HCT116 (cell line): ENCODE measurements around the gene PDP2. TPM values are rescaled to one million over a fixed set of nuclear protein-coding genes. Genes with fewer than 3 reads are reported as not detected.

Experiments used
- ATAC-seq: fragments of 200-7000 bp; cut with Tn5 transposase; 2 replicates; pipeline ENCODE4 v1.9.1; 2020; ENCODE audit warnings: mild to moderate bottlenecking, moderate library complexity
- Bru-seq: library from RNA; stranded (reverse); fragments of 400-500 nt; gene quantifications from one replicate; lab custom pipeline; 2021; lab: Mats Ljungman, UMichigan
- BruChase-seq, 2 experiments: library from RNA; stranded (reverse); fragments of 400-500 nt; gene quantifications; one replicate each; lab custom pipeline; 2021; lab: Mats Ljungman, UMichigan
- BruUV-seq: library from RNA; stranded (reverse); fragments of 400-500 nt; replicated peaks from 2 replicates; lab custom pipeline; 2021; lab: Mats Ljungman, UMichigan
- CTCF ChIA-PET: fragments of 300-600 bp; sonication (Branson Sonifier 250); formaldehyde crosslinking; loops from one replicate; lab custom pipeline; 2021; ENCODE audit warnings: antibody characterized with exemption; lab: Charles Lee
- POLR2A ChIA-PET: fragments of 300-600, 350-600 bp; sonication (Branson Sonifier 250); formaldehyde crosslinking; loops from one replicate; lab custom pipeline; 2021; ENCODE audit warnings: antibody characterized with exemption; lab: Charles Lee
- RAD21 ChIA-PET, 2 experiments: fragments of 300-600 bp; sonication (Branson Sonifier 250); formaldehyde crosslinking; loops; one replicate each; lab custom pipeline; 2023; ENCODE audit warnings: low total read pairs in 2 of 2; ENCODE audit not compliant: uncharacterized antibody in 2 of 2, unreplicated experiment in 2 of 2, low non-redundant PET in 1 of 2; lab: Charles Lee
- DNase-seq: peaks from one replicate; pipeline ENCODE4 v3.0.0-alpha.2; 2010; ENCODE audit warnings: low read depth, low spot score
- H2AFZ ChIP-seq: fragments of 200-600 bp; shearing (Covaris generic), sonication (generic); 2 replicates; pipeline ENCODE4 v1.6.1; 2017; ENCODE audit warnings: low read depth, mixed run types, mixed read lengths, antibody characterized with exemption, low read length; ENCODE audit not compliant: poor library complexity, severe bottlenecking
- H3K27ac ChIP-seq: 2 replicates; pipeline ENCODE4 v1.5.1; 2012; ENCODE audit warnings: low read depth, low read length
- H3K27me3 ChIP-seq: fragments of 200-600 bp; sonication (generic); 2 replicates; pipeline ENCODE4 v1.6.1; 2016; ENCODE audit warnings: mixed run types, low read length, mixed read lengths; ENCODE audit not compliant: insufficient read depth
- H3K36me3 ChIP-seq, 2 experiments: fragments of 200-500 bp in 1 of 2; fragments of 200-600 bp in 1 of 2; sonication (Bioruptor generic) in 1 of 2; sonication (generic) in 1 of 2; 2 replicates each; pipeline versions ENCODE4 v1.5.1 to v1.6.1; 2014 to 2016; ENCODE audit warnings: low read length in 2 of 2, inconsistent platforms in 1 of 2, mixed read lengths in 1 of 2, mixed run types in 1 of 2; ENCODE audit not compliant: insufficient read depth in 2 of 2, control insufficient read depth in 1 of 2
- H3K4me1 ChIP-seq, 2 experiments: fragments of 200-600 bp in 1 of 2; sonication (generic) in 1 of 2; 2 replicates each; pipeline versions ENCODE4 v1.5.1 to v1.6.1; 2012 to 2017; ENCODE audit warnings: low read length in 2 of 2, inconsistent platforms in 1 of 2, mild to moderate bottlenecking in 1 of 2, mixed read lengths in 1 of 2, mixed run types in 1 of 2, moderate library complexity in 1 of 2; ENCODE audit not compliant: insufficient read depth in 2 of 2, control insufficient read depth in 1 of 2
- H3K4me2 ChIP-seq: fragments of 200-600 bp; sonication (generic); 2 replicates; pipeline ENCODE4 v1.6.1; 2017; ENCODE audit warnings: mixed run types, low read length, mixed read lengths
- H3K4me3 ChIP-seq, 2 experiments: fragments of 200-600 bp in 1 of 2; sonication (generic) in 1 of 2; replicated peaks in 1 of 2; 2 replicates each; pipeline ENCODE4 v1.5.1; 2011 to 2016; ENCODE audit warnings: low read length in 2 of 2, control low read depth in 1 of 2, low read depth in 1 of 2, mild to moderate bottlenecking in 1 of 2, mixed read lengths in 1 of 2, mixed run types in 1 of 2
- H3K79me2 ChIP-seq: fragments of 200-600 bp; sonication (generic); 2 replicates; pipeline ENCODE4 v1.6.1; 2017; ENCODE audit warnings: mild to moderate bottlenecking, mixed run types, low read length, moderate library complexity, mixed read lengths; ENCODE audit not compliant: insufficient read depth
- H3K9ac ChIP-seq: fragments of 200-600 bp; sonication (generic); 2 replicates; pipeline ENCODE4 v1.6.1; 2016; ENCODE audit warnings: low read length, mixed read lengths
- H3K9me2 ChIP-seq: fragments of 200-600 bp; sonication (generic), shearing (Covaris generic); 2 replicates; pipeline ENCODE4 v1.6.1; 2017; ENCODE audit warnings: mixed run types, mild to moderate bottlenecking, moderate library complexity; ENCODE audit not compliant: insufficient read depth
- H3K9me3 ChIP-seq, 2 experiments: fragments of 200-500 bp in 1 of 2; fragments of 200-600 bp in 1 of 2; sonication (Bioruptor generic) in 1 of 2; sonication (generic) in 1 of 2; 2 replicates each; pipeline ENCODE4 v1.6.1; 2014 to 2017; ENCODE audit warnings: low read length in 2 of 2, mixed read lengths in 2 of 2, inconsistent platforms in 1 of 2, low read depth in 1 of 2, mild to moderate bottlenecking in 1 of 2, mixed run types in 1 of 2, moderate library complexity in 1 of 2; ENCODE audit not compliant: control insufficient read depth in 1 of 2, insufficient read depth in 1 of 2
- H4K20me1 ChIP-seq: fragments of 200-600 bp; sonication (generic), shearing (Covaris generic); 2 replicates; pipeline ENCODE4 v1.6.1; 2017; ENCODE audit warnings: mixed run types, mild to moderate bottlenecking, moderate library complexity; ENCODE audit not compliant: insufficient read depth
- EGR1 ChIP-seq: IDR thresholded peaks from 2 replicates; pipeline ENCODE4 v1.6.1; 2012; ENCODE audit warnings: low read depth
- POLR2A ChIP-seq: IDR thresholded peaks from 2 replicates; pipeline ENCODE4 v1.7.0; 2011; ENCODE audit warnings: borderline replicate concordance; ENCODE audit not compliant: insufficient read depth, insufficient read length; ENCODE audit errors: extremely low read depth
- POLR2AphosphoS5 ChIP-seq: IDR thresholded peaks from 2 replicates; pipeline ENCODE4 v1.6.1; 2011; ENCODE audit warnings: mild to moderate bottlenecking, low read depth, low read length, moderate library complexity
- SIN3A ChIP-seq: IDR thresholded peaks from 2 replicates; pipeline ENCODE4 v1.6.1; 2012; ENCODE audit warnings: low read depth
- SP1 ChIP-seq: IDR thresholded peaks from 2 replicates; pipeline ENCODE4 v1.6.1; 2012; ENCODE audit warnings: low read depth
- TCF7L2 ChIP-seq: IDR thresholded peaks from 2 replicates; pipeline ENCODE4 v1.7.0; 2011; ENCODE audit warnings: borderline replicate concordance, inconsistent platforms; ENCODE audit not compliant: insufficient read depth, insufficient read length; ENCODE audit errors: extremely low read depth
- YY1 ChIP-seq: IDR thresholded peaks from 2 replicates; pipeline ENCODE4 v1.6.1; 2011; ENCODE audit warnings: low read length, low read depth, moderate library complexity, mild to moderate bottlenecking; ENCODE audit not compliant: insufficient replicate concordance; ENCODE audit errors: extremely low read depth
- ZFX ChIP-seq: fragments of 450-650 bp; IDR thresholded peaks from 2 replicates; pipeline ENCODE4 v1.6.1; 2017
- intact Hi-C: fragments of 100-400 bp; cut with micrococcal nuclease; formaldehyde crosslinking; loops from 2 replicates; pipeline ENCODE4 v1.10.0; 2022
- long read RNA-seq: library from polyadenylated mRNA; unstranded; transcript quantifications from one replicate; pipeline ENCODE4 v2.0.0, GENCODE V29; 2021; ENCODE audit not compliant: unreplicated experiment
- polyA plus RNA-seq: library from polyadenylated mRNA; unstranded; fragments of >200 nt; gene quantifications from 2 replicates; pipeline ENCODE4 v1.2.1, GENCODE V29; 2012; ENCODE audit warnings: missing spikeins
- total RNA-seq: library from RNA; stranded (reverse); gene quantifications from one replicate; pipeline ENCODE4 v1.2.1, GENCODE V29; 2021; ENCODE audit not compliant: unreplicated experiment
- TF ChIP-seq, protein P1 (sequence below), 3 experiments: fragments of 200-600 bp in 1 of 3; sonication (generic) in 1 of 3; IDR thresholded peaks in 2 of 3; conservative IDR thresholded peaks in 1 of 3; 2 replicates each; pipeline ENCODE4 v1.5.1; 2012 to 2017; ENCODE audit warnings: low read depth in 2 of 3, low read length in 2 of 3, antibody characterized with exemption in 1 of 3, borderline replicate concordance in 1 of 3, control low read depth in 1 of 3, mild to moderate bottlenecking in 1 of 3, mixed read lengths in 1 of 3, mixed run types in 1 of 3, moderate library complexity in 1 of 3; ENCODE audit not compliant: insufficient read depth in 1 of 3
- TF ChIP-seq, protein P2 (sequence below): IDR thresholded peaks from 2 replicates; pipeline ENCODE4 v1.6.1; 2012
- TF ChIP-seq, protein P3 (sequence below): IDR thresholded peaks from 2 replicates; pipeline ENCODE4 v1.6.1; 2012; ENCODE audit warnings: low read depth

PDP2 gene
- total RNA-seq (19.9 TPM), Bru-seq, nascent RNA (percentile 66 among the genes with signal in this experiment), BruChase-seq, experiment 1, labeled RNA remaining after a 6-hour chase (percentile 80 among the genes with signal in this experiment), BruChase-seq, experiment 2, labeled RNA remaining after a 2-hour chase (percentile 93 among the genes with signal in this experiment)
- polyA plus RNA-seq, result 7.0 and 7.5 TPM in 2 replicates
- long read RNA-seq, full-length matches to known transcripts, result 3 of 12 reads
- long read RNA-seq, partial matches to known transcripts, result 4 of 12 reads
- long read RNA-seq, other reads (novel, unspliced or antisense), result 5 of 12 reads

DNA sequence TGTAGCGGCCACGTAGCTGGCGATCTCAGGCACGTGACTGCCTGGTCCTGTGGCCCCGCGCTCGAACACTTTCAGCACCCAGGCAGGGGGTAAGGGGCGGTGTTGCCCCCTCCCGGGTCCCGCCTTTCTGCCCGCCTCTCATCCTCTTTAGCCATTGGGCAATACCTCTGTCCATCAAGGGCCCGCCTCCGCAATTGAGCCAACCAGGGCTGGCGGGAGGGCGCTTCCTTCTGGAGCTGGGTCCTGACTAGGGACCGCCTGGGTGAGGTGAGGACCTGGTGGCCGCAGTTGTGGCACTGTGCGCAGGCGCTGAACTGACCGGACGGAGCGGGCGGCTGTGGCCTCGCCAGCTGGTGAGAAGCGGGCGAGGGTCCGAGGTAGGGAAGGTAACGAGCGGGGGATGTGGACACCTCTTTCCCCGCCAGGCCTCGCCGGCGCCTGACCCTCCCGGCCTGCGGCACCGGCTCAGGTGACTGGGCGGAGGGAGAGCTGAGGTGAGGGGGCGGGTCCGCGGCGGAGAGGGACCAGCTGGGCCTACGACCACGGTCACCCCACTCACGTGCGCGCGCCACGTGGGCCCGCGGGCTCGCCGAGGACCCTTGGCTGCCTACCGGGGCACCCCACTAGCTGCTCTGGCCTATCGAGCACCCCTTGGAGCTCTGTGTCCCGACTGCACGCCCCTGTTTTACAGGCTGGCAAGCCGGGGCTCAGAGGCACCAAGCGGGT, at the start of gene PDP2:
PDP2 (plus strand) TSS at position 228 of the 726 bp plus-strand sequence. CDS start 3,770 bp downstream, outside the sequence.
- ChIA-PET RAD21 (interaction anchor here (0.6 kb wide), 3 partner anchors 9 to 83 kb away, joined by 4 to 6 read pairs (median 5); no protein-coding TSS in a partner anchor), CTCF (interaction anchor here (0.9 to 2.1 kb wide), 9 partner anchors 12 to 275 kb away, joined by 3 to 20 read pairs (median 6); partner anchors contain the start of genes CES3 and NAE1), POLR2A (interaction anchor here (0.9 to 1.2 kb wide), 3 partner anchors 9 to 473 kb away, joined by 3 read pairs; no protein-coding TSS in a partner anchor)
- Histone ChIP-seq H3K9me2 (no peaks in the 10 kb centered on the region), H3K79me2 (peaks cover 18% of the 10 kb centered on the region; the same call in 1 of the 2 replicates), H3K27ac (peak within 1 kb of the TSS; percentile 82), H3K9me3 (no peaks in the 10 kb centered on the region), H3K9ac (peak within 1 kb of the TSS; percentile 81), H3K36me3 (peaks cover 8 to 14% of the 10 kb centered on the region in 2 experiments; a peak in 3 of 4 replicates), H3K4me3 (peak within 1 kb of the TSS; percentile 87 to 95), H4K20me1 (no peaks in the 10 kb centered on the region), H3K4me1 (peaks cover 10 to 15% of the 10 kb centered on the region in 2 experiments), H3K27me3 (no peaks in the 10 kb centered on the region), H3K4me2 (peak within 1 kb of the TSS; percentile 98), H2AFZ (no peak within 1 kb of the TSS)
- peak; percentile 99 for ATAC-seq
- BruUV-seq, result TSS peak; percentile 48
- intact Hi-C loops, result no loop called here
- DNase-seq, result peak; percentile 92
- TF ChIP-seq YY1 (peak; percentile 52), POLR2AphosphoS5 (peak; percentile 76), SP1 (peak; percentile 99), ZFX (peak; percentile 82), SIN3A (peak; percentile 84), TCF7L2 (no peak), EGR1 (peak; percentile 80), POLR2A (peak; percentile 50)
- TF ChIP-seq, protein P1, sequence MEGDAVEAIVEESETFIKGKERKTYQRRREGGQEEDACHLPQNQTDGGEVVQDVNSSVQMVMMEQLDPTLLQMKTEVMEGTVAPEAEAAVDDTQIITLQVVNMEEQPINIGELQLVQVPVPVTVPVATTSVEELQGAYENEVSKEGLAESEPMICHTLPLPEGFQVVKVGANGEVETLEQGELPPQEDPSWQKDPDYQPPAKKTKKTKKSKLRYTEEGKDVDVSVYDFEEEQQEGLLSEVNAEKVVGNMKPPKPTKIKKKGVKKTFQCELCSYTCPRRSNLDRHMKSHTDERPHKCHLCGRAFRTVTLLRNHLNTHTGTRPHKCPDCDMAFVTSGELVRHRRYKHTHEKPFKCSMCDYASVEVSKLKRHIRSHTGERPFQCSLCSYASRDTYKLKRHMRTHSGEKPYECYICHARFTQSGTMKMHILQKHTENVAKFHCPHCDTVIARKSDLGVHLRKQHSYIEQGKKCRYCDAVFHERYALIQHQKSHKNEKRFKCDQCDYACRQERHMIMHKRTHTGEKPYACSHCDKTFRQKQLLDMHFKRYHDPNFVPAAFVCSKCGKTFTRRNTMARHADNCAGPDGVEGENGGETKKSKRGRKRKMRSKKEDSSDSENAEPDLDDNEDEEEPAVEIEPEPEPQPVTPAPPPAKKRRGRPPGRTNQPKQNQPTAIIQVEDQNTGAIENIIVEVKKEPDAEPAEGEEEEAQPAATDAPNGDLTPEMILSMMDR (IDR thresholded peaks at IDR 0.05 in 2 of 3, conservative IDR thresholded peaks at IDR 0.05 in 1 of 3; ENCODE audit: borderline replicate concordance in 1 of 3, insufficient read depth in 1 of 3, low read depth in 2 of 3, low read length in 2 of 3), result no peak
- TF ChIP-seq, protein P2, sequence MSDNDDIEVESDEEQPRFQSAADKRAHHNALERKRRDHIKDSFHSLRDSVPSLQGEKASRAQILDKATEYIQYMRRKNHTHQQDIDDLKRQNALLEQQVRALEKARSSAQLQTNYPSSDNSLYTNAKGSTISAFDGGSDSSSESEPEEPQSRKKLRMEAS, result peak; percentile 95
- TF ChIP-seq, protein P3, sequence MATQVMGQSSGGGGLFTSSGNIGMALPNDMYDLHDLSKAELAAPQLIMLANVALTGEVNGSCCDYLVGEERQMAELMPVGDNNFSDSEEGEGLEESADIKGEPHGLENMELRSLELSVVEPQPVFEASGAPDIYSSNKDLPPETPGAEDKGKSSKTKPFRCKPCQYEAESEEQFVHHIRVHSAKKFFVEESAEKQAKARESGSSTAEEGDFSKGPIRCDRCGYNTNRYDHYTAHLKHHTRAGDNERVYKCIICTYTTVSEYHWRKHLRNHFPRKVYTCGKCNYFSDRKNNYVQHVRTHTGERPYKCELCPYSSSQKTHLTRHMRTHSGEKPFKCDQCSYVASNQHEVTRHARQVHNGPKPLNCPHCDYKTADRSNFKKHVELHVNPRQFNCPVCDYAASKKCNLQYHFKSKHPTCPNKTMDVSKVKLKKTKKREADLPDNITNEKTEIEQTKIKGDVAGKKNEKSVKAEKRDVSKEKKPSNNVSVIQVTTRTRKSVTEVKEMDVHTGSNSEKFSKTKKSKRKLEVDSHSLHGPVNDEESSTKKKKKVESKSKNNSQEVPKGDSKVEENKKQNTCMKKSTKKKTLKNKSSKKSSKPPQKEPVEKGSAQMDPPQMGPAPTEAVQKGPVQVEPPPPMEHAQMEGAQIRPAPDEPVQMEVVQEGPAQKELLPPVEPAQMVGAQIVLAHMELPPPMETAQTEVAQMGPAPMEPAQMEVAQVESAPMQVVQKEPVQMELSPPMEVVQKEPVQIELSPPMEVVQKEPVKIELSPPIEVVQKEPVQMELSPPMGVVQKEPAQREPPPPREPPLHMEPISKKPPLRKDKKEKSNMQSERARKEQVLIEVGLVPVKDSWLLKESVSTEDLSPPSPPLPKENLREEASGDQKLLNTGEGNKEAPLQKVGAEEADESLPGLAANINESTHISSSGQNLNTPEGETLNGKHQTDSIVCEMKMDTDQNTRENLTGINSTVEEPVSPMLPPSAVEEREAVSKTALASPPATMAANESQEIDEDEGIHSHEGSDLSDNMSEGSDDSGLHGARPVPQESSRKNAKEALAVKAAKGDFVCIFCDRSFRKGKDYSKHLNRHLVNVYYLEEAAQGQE, result no peak
